Renal cortical epithelial cell (primary cell): ENCODE results near the gene TUSC2. TPM values are rescaled to one million over a fixed set of nuclear protein-coding genes. Genes with fewer than 3 reads are reported as not detected.
A peak's percentile ranks its signal among the peaks of the same experiment; 100 is the strongest.
"Not testable (repeated sequence)": the region's sequence is repeated elsewhere in the genome, so short reads cannot be mapped to it uniquely, and the experiment has no call there.

Experiments used
- DNase-seq: peaks from one replicate; pipeline ENCODE4 v3.0.0-alpha.2; 2011; ENCODE audit warnings: low read depth
- total RNA-seq: library from RNA; depleted of rRNA; stranded (reverse); fragments of >200 nt; gene quantifications from 2 replicates; pipeline ENCODE4 v1.2.3, GENCODE V29; 2014

Gene TUSC2
- total RNA-seq, 1 donor from 2014 or later = 16.0 TPM

DNA sequence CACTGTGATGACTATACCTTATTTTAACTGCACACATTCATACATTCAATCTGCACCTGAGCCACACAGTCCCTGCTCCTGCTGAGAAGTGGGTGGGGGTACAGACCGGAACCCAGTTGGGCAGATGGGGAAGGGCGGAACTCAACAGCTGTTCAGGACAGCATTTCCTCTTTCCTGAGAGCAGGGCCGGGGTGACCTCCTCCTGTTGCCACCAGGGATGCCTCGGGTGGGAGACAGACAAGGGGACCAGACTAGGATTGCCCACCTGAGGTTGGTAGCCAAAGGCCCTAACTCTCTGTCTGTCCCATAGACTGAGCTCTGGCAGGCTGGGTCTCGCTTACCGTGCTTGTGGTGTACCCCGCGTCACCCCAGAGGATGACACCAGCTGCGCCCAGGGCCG, 9.4 kb downstream of the TUSC2 start:
- no peak for DNase-seq

DNA sequence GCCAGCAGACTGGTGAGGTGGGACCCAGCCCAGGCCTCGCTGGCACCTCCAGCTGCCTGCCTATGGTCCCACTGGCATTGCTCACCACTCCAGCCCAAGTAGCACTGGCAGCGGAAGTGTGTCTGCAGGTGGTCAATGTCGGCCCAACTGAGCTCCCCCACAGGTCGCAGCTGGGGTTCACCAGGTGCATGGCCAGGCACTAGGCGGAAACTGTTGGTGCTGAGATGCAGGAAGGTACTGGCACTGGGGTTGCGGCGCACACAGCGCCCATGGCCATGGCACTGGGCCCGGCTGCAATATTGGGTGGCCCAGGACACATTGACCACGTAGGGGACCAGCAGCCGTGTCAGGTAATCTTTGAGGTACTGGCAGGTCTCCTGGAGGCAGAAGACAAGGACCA, 9.9 kb downstream of the TUSC2 start:
- no peak for DNase-seq

DNA sequence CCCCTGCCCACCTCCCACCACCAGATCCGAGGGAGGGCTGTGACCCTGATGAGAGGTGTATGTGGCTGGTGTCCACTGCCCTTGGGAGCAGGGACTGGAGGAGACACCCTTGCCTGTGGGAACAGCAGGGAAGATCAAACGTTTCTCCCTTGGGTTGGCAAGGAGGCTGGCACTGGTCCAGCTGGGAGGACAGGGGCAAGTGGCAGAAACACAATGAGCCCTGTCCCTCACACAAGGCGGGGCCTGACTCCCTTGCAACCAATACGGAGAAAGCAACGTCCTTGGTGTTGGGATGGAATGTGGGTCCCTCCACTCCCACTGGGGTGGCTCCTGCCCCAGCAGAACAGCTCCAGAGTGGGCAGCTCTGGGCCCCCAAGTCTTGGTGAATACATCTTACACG, 10.7 kb downstream of the TUSC2 start:
- no peak for DNase-seq

DNA sequence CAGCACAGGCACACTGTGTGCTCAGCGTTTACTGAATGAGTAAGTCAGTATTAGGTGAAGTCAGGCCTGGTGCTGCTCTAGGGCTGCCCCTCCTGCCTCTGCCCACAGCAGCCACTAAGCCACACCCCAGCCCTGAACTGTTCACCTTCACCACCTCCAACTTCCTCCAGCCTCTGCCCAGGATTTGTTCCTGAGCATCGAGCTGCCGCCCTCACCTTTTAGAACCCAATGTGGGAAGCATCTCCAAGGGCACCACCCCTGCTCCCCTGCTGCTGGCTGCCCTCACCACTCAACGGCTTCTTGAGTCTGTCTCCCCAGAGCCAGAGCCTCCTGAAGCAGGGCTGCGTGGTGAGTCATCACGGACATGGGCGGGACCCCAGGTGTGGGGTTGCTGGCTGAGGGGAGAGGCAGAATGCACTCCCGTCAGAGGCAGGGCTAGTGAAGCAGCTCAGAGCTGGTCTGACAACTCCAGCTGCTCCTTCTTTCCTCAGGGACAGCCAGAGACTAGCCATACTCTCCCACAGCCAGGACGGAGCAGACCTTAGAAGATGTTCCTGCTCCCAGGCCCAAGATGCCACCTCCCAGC, 11.3 kb downstream of the TUSC2 start:
- DNase-seq = peak; percentile 78

DNA sequence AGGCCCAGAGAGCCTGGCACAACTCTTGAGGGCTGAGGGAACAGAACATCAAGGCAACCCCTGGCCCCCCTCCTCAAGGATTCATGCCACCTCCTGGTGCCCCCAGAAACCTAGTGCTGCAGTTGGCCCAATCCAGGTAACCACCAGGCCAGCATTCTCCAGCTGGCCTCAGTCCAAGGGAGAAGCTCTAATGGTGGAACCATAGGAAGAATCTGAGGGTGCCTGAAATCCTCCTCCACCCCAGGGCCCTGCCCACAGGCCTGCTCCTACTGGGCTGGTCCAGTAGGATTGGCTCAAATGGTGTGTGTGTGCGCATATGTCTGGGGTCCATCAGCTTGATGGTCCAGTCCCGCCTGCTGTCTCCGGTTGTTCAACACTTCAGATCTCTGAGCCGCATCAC, 13.2 kb downstream of the TUSC2 start:
- no peak for DNase-seq

DNA sequence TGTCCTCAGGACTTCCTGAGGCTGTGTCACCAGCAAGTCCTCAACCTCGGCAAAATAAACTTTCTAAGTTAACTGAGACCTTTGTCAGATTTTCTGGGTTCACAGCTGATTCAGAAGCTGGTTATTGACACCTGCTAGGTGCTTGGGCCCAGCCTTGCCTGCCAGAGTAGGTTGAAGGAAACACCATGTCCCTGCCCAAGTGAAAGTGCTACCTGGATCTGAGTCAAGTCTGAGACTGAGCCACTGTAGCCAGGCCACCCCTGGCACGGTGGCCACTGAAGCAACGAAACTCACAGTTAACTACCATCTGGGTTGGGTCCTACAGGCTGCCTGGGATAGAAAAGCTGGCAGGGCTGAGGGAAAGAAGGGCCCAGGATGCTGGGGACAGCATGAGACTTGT, 13.7 kb downstream of the TUSC2 start:
- DNase-seq = no peak

DNA sequence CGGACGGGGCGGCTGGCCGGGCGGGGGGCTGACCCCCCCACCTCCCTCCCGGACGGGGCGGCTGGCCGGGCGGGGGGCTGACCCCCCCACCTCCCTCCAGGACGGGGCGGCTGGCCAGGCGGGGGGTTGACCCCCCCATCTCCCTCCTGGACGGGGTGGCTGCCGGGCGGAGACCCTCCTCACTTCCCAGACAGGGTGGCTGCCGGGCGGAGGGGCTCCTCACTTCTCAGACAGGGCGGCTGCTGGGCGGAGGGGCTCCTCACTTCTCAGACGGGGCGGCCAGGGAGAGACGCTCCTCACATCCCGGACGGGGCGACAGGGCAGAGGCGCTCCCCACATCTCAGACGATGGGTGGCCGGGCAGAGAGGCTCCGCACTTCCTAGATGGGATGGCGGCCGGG, 16.0 kb downstream of the TUSC2 start:
- DNase-seq = not testable (repeated sequence)

DNA sequence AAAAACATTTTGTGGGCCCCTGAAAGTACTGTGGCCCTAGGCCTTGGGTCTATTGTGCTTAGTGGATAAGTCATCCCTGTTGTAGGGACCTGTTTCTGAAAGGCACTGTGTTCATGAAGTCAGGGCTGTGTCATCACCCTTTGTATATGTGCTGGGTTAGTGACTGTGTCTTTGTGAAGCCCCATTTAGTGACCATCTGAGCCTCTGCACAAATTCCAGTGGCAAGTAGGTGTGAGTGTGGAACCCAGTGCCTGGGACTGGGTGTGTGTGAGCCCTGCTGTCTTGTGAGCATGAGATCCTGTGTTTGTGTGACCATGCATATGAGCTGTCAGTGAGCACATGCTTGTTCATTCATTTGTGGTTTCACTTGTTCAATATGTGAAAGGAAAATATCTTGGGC, 23.4 kb downstream of the TUSC2 start:
- DNase-seq = peak; percentile 22

DNA sequence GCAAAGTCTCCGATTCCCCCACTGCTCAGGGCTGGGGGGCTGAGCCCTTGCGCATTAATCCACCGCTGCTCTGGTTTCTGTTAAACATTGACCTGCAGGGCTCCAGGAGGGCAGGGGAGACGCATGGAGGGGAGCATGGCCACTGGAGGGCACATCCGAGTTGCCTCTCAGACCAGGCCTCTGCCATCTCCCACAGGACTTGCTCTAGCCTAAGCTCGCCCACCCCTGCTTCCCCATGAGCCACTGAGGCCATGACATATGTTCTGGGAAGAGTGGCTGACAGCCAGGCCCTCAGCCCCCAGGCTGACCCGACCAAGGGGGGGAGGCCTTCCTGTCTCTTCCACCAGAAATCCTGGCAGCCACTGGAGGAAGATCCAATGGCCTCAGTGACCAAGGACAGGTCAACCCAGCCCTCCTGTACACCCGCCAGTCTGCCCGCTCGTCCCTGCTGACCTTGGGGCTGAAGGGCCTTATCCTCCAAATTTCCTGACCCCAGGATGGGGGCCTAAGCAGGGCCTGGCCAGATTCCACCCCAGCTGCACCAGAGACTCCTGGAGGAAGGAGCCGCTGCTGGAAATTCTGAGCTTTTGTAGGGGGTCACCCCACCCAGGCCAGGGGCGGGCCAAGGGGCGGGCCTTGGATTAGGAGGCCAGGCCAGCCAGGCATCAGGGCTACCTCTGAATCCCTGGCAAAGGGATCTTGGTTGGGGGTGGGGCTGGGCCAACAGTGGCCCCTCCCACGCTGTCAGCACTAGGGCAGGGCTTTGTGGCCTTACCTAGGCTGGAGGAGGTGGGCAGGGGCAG, 24.8 kb downstream of the TUSC2 start, which contains the start of gene HYAL1:
HYAL1 (minus strand) TSS at position 562 of the 803 bp plus-strand sequence. CDS start 618 bp downstream, outside the sequence.
- peak; percentile 74 for DNase-seq

DNA sequence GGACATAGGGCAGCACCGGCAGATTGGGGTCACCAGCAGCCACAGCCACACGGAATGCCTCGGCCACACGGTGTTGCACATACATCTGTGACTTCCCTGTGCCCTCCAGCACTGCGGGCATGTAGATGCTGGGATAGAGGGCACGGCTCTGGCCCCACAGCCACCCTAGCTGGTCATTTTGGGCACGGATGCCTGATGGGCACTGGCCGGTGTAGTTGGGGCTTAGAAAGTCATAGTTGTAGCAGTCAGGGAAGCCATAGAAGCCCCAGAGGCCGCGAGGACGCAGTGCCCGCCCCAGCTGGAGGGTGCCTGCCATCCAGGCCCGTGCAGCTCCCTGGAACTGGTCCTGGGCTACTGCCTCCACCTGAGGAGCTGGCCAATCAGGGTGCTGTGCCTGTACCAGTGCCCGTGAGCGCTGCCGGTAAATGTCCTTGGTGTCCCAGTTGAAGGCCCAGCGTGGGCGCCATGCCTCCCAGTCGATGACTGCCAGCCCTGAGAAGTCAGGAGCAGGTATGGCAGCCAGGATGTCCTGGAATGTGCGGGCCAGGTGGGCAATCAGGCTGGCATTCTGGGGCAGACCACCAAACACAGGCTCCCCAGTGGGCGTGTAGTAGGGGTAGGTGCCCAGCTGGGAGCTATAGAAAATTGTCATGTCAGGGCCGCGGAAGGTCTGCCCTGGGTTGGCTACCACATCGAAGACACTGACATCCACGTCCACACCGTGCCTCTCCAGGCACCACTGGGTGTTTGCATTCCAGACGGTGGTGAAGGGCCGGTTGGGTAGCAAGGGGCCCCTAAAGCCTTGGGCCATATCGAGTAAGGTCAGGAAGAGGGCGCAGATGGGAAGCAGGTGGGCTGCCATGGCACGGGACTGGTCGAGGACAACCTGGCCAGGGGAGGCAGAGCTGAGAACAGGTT, 25.7 kb downstream of the TUSC2 start:
- no peak for DNase-seq

DNA sequence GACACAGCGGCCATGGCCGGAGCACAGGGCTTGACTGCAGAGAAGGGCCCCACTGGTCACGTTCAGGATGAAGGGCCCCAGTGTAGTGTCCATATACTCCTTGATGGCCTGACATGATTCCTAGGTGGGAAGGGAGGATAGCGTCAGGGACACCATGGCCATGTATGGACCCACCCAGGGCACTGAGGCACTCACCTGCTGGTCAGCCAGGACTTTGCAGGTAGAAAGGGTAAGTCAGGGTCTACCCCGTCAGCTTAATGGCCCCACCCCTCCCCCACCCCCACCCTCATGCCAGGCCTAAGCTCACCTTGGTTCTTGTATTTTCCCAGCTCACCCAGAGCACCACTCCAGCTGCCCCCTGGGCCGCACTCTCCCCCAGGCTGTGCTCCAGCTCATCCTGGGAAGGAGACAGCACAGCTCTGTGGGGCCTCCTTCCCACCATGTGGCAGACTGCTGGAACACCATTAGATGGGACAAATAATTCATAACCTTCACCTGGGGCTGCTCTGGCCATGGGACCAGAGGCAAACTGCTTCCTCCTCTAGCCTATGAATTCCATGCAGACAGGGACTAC, 27.3 kb downstream of the TUSC2 start:
- DNase-seq = no peak

DNA sequence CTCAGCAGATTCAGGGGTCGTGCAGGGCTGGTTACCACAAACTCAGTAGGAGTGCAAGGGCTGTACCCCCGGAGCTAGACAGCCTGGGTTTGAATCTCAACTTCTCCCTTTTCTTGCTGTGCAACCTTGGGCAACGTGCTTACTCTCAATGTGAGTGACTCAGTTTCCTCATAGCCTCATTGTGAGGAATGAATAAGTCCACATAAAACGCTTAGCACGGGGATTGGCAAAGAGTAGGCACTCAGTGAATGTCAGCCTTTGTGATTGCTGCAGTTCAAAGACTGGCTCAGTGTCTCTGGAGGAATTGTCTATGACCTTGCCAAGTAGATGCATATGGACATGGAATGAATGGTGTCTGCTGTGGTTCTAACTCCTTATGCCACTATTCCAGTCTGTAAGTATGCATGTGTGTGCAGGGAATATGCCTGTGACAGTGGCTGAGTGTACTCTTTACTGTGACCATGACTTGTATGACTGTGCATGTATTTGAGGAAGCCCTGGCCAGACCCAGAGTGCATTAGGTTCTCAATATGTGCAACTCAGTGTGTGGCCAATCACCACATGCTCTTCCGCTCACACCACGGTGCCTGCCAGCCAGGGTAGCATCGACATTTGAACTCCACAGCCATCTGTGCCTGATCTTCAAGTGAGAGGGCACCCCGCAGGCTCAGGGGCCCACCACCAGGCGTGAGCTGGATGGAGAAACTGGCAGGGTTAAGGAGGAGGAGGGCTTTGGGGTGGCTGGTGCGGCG, 27.9 kb downstream of the TUSC2 start:
- peak; percentile 38 for DNase-seq

DNA sequence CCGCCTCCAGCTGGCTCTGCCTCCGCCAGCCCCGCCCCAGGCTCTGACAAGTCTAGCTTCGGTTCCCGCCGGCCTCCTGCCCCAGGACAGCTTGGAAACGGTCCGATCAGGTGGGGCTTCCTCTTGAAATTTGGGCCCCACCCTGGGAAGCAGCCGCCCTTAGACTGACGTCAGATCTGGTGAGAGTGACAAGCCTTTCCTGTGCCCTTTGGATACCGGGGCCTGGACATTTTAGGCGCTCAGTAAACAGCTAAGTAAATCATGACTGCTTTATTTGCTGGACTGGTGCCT, 28.4 kb downstream of the TUSC2 start:
- DNase-seq = no peak

DNA sequence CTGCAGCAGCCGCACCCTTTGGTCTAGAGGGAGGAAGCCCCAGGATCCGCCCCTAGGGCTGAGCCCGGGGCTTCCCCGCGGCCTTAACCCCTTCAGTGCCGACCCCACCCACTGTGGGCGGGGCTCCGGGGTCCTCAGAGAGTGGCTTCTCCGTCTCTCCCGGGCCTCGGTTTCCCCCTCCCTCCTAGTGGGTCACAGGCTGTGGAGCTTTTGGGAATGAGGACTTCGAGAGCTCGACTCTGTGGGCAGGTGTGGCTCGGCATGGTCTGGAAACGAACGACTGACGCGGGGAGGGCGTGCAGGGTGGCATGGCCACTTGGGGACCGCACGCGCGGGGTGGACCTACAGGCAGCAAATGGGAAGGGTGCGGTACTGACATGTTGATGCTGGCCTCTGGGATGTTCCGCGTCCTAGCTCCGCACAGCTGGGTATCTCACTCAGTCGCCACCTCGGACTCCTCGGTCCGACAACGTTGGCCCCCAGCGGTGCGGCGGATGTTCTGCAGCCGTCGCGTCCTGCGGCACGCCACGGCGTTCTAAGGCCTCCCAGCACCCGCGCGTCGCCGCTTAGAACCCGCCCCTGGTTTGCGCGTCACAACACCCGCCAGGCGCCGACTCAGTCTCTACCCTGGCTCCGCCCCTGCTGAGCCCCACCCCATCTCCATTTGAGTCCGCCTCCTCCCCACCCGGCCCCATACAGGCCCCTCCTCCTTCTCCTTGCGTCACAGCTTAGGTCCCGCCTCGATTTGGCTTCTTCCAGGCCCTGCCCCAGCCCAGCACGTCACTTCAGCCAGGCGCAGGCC, 29.0 kb downstream of the TUSC2 start, which contains the start of the genes HYAL3 and NAA80:
HYAL3 (minus strand) TSS at position 570 of the 802 bp plus-strand sequence. CDS start 3,803 bp downstream, outside the sequence.
NAA80 (minus strand) TSS at position 570 of the 802 bp plus-strand sequence. CDS start 1,942 bp downstream, outside the sequence.
- peak; percentile 97 for DNase-seq

DNA sequence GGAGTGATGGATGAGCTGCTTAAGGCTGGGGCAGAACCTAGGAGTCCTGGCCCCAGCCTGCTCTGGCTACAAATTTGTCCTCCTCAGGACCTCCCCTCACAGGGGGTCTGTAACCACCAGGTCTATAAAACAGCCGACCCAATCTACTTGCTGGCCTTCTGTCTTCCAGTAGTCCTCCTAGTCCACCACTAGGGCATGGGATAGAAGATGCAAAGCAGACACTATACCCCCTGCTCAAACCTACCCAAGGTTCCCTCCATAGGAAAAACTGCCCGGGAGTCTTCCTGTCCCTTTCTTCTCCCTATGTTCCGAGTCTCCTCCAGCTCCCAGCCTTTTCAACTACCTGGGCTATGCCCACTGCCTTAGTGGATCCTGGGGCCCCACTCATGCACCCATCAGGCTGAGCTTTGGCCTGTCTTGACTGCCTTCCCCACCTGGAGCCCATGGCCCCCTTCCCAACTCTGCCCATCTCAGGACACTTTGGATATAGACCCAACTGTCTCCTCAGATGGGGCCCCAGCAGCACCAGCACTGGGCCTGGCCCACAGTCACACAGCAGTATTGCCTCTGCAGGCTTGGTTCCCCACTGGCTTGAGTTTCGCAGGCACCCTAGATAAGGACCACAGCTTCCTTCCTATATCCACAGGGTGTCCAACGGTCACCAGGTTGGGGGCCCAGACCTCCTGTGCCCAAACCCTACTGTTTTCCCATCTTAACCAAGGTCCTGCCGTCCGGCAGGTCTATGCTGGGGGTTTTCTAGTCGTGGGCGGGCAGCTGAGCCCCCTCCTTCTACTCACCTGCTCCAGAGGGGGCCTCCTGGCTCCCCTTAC, 29.9 kb downstream of the TUSC2 start:
- DNase-seq = no peak

DNA sequence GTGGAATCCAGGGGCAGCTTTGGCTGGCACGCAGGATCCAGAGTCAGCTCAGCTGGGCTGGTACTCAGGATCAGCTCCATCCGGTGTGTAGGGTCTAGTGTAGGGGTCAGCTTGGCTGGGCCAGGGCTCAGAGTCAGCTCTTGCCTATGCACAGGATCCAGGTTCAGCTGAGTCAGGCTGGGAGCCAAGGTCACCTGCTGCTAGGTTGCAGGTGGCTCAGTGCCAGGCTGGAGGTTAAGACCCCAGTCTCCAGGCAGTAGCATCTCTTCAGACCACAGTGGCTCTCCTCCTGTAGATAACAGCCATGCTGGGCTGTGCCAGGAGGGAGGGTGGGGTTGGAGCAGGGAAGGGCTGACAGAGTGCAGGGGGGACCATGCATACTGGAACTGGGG, 30.6 kb downstream of the TUSC2 start:
- DNase-seq = no peak

DNA sequence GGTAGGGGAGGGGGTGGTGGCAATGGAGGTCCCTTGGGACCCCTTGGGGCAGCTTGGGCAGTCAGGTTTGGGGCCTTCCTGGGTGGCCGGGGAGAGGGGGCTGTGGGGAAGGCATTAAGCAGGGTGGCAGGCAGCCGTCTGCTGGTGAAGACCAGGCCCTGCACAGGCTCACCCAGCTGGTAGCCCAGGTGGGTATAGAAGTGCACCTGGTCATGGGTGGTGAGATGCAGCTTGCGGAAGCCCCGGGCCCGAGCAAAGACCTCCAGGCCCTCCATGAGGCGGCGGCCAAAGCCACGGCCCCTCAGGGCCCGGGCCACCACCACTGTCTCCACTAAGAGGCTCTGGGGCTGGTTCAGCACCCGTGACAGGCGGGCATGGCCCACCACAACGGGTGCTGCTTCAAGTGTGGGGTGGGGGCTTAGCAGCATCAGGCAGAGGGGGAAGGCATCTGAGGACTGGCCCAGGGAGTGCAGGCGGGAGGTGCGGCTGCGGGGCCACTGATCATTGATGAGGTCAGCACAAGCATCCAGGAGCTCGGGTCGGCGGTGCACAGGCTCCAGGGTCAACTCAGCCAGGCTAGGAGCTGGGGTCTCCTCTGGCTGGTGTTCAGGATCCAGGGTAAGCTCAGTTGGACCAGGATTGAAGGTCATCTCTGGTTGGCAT, 31.2 kb downstream of the TUSC2 start:
- no peak for DNase-seq

DNA sequence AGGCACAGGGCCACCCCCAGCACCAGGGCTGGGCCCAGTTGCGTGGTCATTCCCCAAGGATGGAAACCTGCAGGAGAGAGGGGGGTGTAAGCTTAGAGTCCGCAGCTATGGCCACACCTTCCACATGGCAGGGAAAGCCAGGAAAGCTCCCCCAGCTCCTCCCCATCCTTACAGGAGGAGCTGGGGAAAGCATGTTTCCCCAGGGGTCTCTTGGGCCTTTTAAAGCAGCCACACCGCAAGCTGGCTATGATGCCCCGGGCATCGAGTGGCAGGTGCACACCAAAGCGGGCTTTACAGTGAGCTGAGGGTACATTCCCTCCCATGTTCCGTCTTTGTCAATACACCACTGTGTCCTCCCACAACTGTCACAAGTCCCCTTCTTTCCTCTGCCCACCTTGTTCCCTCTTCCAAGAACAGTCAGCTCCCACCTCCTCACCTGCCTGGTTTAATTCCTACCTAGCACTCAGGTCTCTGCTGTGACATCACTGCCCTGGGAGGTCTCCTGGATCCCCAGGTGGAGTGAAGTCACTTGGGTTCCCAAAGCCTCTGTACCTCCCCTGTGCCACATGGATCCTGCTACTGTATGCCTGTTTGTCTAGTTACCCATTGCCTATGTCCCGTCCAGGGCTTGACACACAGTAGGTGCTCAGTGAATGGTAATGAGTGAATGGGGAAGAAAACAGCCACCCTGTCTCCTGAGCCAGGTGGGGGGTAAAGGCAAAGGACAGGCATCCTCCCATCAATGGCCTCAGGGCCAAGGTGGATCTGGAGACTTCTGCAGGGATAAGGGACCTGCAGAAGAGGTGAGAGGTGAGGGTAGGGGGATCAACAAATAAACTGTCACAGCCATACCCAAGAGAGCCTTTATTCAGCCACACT, 32.2 kb downstream of the TUSC2 start:
- no peak for DNase-seq
